GM23338 (cell line): Measurements from ENCODE around the gene APC2.

Experiments used
- CREB1 ChIP-seq: fragments of 250-450 bp; sonication (Bioruptor Pico); IDR thresholded peaks from 2 replicates; pipeline ENCODE4 v1.5.0; 2020; ENCODE audit warnings: low read depth, mild to moderate bottlenecking, moderate library complexity
- CTCF ChIP-seq, 2 experiments: fragments of 200-600 bp in 1 of 2; sonication (generic) in 1 of 2; conservative IDR thresholded peaks; 2 replicates each; pipeline versions ENCODE4 v1.5.1 to v1.6.1; 2016 to 2017; ENCODE audit warnings: antibody characterized with exemption in 2 of 2, low read depth in 2 of 2, mild to moderate bottlenecking in 2 of 2, moderate library complexity in 1 of 2
- EZH2 ChIP-seq: fragments of 200-600 bp; sonication (generic); IDR thresholded peaks from one replicate; pipeline ENCODE4 v1.8.0; 2017; ENCODE audit warnings: antibody characterized with exemption, mild to moderate bottlenecking, low read depth; ENCODE audit not compliant: unreplicated experiment
- EZH2phosphoT487 ChIP-seq: fragments of 200-600 bp; sonication (generic); IDR thresholded peaks from one replicate; pipeline ENCODE4 v1.8.1; 2018; ENCODE audit warnings: antibody characterized with exemption; ENCODE audit not compliant: unreplicated experiment
- JUNB ChIP-seq: IDR thresholded peaks from one replicate; pipeline ENCODE4 v1.6.1; 2016; ENCODE audit warnings: antibody characterized with exemption; ENCODE audit not compliant: unreplicated experiment
- POLR2AphosphoS5 ChIP-seq: IDR thresholded peaks from 2 replicates; pipeline ENCODE4 v1.6.1; 2016; ENCODE audit warnings: antibody characterized with exemption, low read depth
- REST ChIP-seq: IDR thresholded peaks from one replicate; pipeline ENCODE4 v1.6.1; 2018; ENCODE audit warnings: antibody characterized with exemption; ENCODE audit not compliant: unreplicated experiment

DNA sequence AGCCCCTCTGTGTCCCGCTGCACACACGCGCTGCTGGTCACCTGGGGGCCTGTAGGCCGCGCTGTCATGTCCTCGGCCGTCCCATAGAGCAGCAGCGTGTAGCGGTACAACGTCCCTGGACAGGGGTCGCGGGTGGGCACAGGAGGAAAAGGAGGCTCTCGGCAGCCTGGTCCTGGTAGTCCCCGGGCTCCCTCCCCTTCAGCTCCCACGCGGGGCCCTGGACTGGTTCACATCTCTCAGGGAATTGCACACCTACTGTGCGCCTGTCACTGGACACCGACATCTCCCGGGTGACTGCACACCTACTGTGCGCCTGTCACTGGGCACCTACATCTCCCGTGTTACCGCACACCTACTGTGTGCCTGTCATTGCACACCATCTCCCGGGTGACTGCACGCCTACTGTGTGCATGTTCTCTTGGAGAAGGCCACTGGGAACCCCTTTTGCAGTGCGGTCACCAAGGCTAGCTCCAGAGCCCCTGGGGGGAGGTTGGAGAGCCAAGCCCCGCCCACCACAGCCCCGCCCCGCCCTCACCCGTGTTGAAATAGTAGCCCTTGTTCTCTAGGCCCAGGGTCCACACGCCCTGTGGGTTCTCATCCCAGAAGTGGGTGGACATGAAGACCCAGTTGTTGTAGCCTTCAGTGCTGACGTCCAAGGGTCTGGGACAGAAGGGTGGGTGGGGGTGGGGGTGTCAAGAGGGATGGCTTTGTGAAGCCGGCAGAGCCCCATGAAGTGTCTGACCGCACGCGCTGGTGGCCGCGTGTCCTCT lies 32.6 kb downstream of the APC2 start:
- no peak for TF ChIP-seq CREB1 (CRISPR knock-in tag)
- no peak for TF ChIP-seq EZH2phosphoT487
- TF ChIP-seq JUNB, result no peak
- TF ChIP-seq EZH2, result no peak
- TF ChIP-seq CTCF (conservative IDR thresholded peaks at IDR 0.05; ENCODE audit: low read depth in 2 of 2), result peak in 1 of 2 experiments; percentile 19; a peak in 1 of 4 replicates
- TF ChIP-seq POLR2AphosphoS5, result no peak
- no peak for TF ChIP-seq REST
